Vagina (tissue), 2 donors: ENCODE results near the gene CLDN1.

ENCODE experiments used
- POLR2A ChIP-seq, 2 donors: fragments of 450-650 bp; IDR thresholded peaks; one replicate each; pipeline ENCODE4 v1.6.1; 2017; ENCODE audit warnings: antibody characterized with exemption in 2 of 2, mild to moderate bottlenecking in 2 of 2, moderate library complexity in 2 of 2
- POLR2AphosphoS5 ChIP-seq, 2 donors: sonication (generic); formaldehyde crosslinking; IDR thresholded peaks; one replicate each; pipeline ENCODE4 v1.9.0; 2017; ENCODE audit warnings: antibody characterized with exemption in 2 of 2, mild to moderate bottlenecking in 2 of 2, low read depth in 1 of 2; ENCODE audit not compliant: insufficient read depth in 1 of 2
- TF ChIP-seq, protein P1 (sequence below), 3 experiments: fragments of 450-650 bp in 2 of 3; fragments of 200-600 bp in 1 of 3; sonication (generic) in 1 of 3; IDR thresholded peaks; one replicate each; pipeline ENCODE4 v1.5.1; 2017 to 2019; ENCODE audit warnings: antibody characterized with exemption in 3 of 3, mild to moderate bottlenecking in 2 of 3, moderate library complexity in 2 of 3

DNA sequence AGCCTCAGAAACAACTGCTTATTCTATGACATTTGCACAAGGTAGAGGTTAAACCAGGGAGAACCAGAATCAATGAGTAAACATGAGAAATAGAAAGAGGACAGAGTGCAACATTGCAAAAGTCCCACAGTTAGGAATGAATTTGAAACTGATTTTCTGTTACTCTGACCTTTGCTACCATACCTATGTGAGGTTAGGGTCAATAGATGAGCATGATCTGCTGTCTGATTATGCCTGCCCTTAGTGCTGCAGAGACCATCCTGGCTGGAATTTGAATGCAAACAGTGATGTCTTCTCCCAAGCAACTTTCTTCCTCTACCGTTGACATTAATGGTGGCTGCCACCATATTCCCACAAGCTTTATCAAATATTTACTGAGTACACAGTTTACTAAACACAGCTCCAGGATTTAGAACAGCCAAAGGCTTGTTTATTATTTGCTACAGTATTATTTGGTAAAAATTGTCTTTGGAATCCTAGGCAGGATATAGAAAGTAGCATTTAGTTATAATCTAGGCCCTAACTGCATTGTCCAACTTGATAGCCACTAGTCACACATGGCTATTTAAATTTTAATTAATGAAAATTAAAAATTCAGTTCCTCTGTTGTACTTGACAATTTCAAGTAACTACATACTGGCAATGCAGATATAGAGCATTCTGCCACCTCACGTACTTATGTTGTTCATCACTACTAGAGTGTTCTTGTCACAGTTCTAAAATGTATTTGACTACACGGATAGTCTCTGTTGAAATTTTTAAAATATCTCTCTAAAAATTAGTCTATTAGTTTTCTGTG lies 8.9 kb upstream of the CLDN1 start:
- TF ChIP-seq, protein P1, sequence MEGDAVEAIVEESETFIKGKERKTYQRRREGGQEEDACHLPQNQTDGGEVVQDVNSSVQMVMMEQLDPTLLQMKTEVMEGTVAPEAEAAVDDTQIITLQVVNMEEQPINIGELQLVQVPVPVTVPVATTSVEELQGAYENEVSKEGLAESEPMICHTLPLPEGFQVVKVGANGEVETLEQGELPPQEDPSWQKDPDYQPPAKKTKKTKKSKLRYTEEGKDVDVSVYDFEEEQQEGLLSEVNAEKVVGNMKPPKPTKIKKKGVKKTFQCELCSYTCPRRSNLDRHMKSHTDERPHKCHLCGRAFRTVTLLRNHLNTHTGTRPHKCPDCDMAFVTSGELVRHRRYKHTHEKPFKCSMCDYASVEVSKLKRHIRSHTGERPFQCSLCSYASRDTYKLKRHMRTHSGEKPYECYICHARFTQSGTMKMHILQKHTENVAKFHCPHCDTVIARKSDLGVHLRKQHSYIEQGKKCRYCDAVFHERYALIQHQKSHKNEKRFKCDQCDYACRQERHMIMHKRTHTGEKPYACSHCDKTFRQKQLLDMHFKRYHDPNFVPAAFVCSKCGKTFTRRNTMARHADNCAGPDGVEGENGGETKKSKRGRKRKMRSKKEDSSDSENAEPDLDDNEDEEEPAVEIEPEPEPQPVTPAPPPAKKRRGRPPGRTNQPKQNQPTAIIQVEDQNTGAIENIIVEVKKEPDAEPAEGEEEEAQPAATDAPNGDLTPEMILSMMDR (IDR thresholded peaks at IDR 0.05): no peak
- no peak for TF ChIP-seq POLR2A (IDR thresholded peaks at IDR 0.05)
- TF ChIP-seq POLR2AphosphoS5 (IDR thresholded peaks at IDR 0.05; ENCODE audit: insufficient read depth in 1 of 2, low read depth in 1 of 2): no peak
